ENCODE measurements around the gene FSHB. TPM values are rescaled to one million over a fixed set of nuclear protein-coding genes. Genes with fewer than 3 reads are reported as not detected.

Gene FSHB
- not detected in 2 replicates for polyA plus RNA-seq (2012; rRNA removed)
- not detected in 2 replicates for polyA plus RNA-seq (2012; cell fraction: cytosol; rRNA removed)
- polyA plus RNA-seq (2012; cell fraction: nucleus; rRNA removed): not detected in 2 replicates

- TF ChIP-seq MXI1 (IDR thresholded peaks at IDR 0.05; ENCODE audit: low read depth, low read length) (no peak), GATA2 (CRISPR knock-in tag; IDR thresholded peaks at IDR 0.05) (no peak), CTCF (IDR thresholded peaks at IDR 0.05) (no peak), RAD21 (IDR thresholded peaks at IDR 0.05; ENCODE audit: low read length) (no peak), GABPA (IDR thresholded peaks at IDR 0.05; ENCODE audit: low read depth) (no peak), USF2 (IDR thresholded peaks at IDR 0.05; ENCODE audit: borderline replicate concordance, low read depth, low read length) (no peak), SIN3A (IDR thresholded peaks at IDR 0.05; ENCODE audit: borderline replicate concordance, low read depth, low read length) (no peak), PBX3 (IDR thresholded peaks at IDR 0.05) (no peak), FOXM1 (IDR thresholded peaks at IDR 0.05; ENCODE audit: low read depth) (no peak), TCF12 (IDR thresholded peaks at IDR 0.05) (no peak), RFX5 (IDR thresholded peaks at IDR 0.05; ENCODE audit: low read length) (no peak)
- TF ChIP-seq, protein P1, sequence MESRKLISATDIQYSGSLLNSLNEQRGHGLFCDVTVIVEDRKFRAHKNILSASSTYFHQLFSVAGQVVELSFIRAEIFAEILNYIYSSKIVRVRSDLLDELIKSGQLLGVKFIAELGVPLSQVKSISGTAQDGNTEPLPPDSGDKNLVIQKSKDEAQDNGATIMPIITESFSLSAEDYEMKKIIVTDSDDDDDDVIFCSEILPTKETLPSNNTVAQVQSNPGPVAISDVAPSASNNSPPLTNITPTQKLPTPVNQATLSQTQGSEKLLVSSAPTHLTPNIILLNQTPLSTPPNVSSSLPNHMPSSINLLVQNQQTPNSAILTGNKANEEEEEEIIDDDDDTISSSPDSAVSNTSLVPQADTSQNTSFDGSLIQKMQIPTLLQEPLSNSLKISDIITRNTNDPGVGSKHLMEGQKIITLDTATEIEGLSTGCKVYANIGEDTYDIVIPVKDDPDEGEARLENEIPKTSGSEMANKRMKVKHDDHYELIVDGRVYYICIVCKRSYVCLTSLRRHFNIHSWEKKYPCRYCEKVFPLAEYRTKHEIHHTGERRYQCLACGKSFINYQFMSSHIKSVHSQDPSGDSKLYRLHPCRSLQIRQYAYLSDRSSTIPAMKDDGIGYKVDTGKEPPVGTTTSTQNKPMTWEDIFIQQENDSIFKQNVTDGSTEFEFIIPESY (IDR thresholded peaks at IDR 0.05; ENCODE audit: borderline replicate concordance, low read depth): no peak
- Histone ChIP-seq H3K79me2 (ENCODE audit: insufficient read depth) (no peaks in the 10 kb centered on the region), H3K36me3 (replicated peaks in 1 of 2; ENCODE audit: control insufficient read depth in 1 of 2, insufficient read depth in 2 of 2, low read length in 1 of 2) (no peaks in the 10 kb centered on the region), H3K9me2 (no peaks in the 10 kb centered on the region), H3K9ac (no peak within 1 kb of the TSS), H3K27me3 (ENCODE audit: insufficient read depth) (no peaks in the 10 kb centered on the region), H3K27ac (ENCODE audit: low read depth in 2 of 2, low read length in 1 of 2) (no peak within 1 kb of the TSS), H3K4me1 (ENCODE audit: control insufficient read depth in 1 of 2, insufficient read depth in 2 of 2, low read depth in 1 of 2, low read length in 1 of 2) (no peaks in the 10 kb centered on the region), H4K20me1 (ENCODE audit: insufficient read depth) (no peaks in the 10 kb centered on the region), H3K4me3 (ENCODE audit: low read depth in 2 of 2, low read length in 1 of 2) (no peak within 1 kb of the TSS), H3F3A (replicated peaks; ENCODE audit: insufficient read depth) (no peaks in the 10 kb centered on the region), H3K4me2 (no peak within 1 kb of the TSS), H2AFZ (ENCODE audit: low read depth) (no peak within 1 kb of the TSS), H3K9me3 (no peaks in the 10 kb centered on the region)
- 20% methylated on average over 3 of the region's 3 CpGs for WGBS (ENCODE audit: low lambda C conversion rate)
- ChIA-PET CTCF (interaction anchor here (1.0 kb wide), 1 partner anchor 34 kb away, joined by 3 read pairs; no protein-coding TSS in a partner anchor), POLR2A (interaction anchor here (0.7 kb wide), 1 partner anchor 92 kb away, joined by 3 read pairs; the partner anchor contains the start of gene ARL14EP)
- no peak for DNase-seq
Measured at GRCh38 chr11:30230714-30231113, at the start of gene FSHB. Gene FSHB, plus strand, starts transcription at chr11:30231014. Its CDS starts 889 bp downstream, at chr11:30231903.
